ENCODE measurements around the gene SH3RF3. TPM values are rescaled to one million over a fixed set of nuclear protein-coding genes. Genes with fewer than 3 reads are reported as not detected.

Gene SH3RF3
- total RNA-seq, 1 experiment from 2014 or later: 1.0 TPM

- H3K9me3 Mint-ChIP-seq: no peaks in the 10 kb centered on the region
- H3K4me1 Mint-ChIP-seq: no peaks in the 10 kb centered on the region
- no peak for TF ChIP-seq TCF7 (CRISPR knock-in tag; IDR thresholded peaks at IDR 0.05; ENCODE audit: low read depth)
- TF ChIP-seq, protein P1, sequence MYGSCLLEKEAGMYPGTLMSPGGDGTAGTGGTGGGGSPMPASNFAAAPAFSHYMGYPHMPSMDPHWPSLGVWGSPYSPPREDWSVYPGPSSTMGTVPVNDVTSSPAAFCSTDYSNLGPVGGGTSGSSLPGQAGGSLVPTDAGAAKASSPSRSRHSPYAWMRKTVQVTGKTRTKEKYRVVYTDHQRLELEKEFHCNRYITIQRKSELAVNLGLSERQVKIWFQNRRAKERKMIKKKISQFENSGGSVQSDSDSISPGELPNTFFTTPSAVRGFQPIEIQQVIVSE (CRISPR knock-in tag; IDR thresholded peaks at IDR 0.05; ENCODE audit: borderline replicate concordance): no peak
- TF ChIP-seq NFATC4 (CRISPR knock-in tag; IDR thresholded peaks at IDR 0.05): no peak
- TF ChIP-seq ZNF317 (CRISPR knock-in tag; IDR thresholded peaks at IDR 0.05; ENCODE audit: borderline replicate concordance, low read depth): no peak
- no peak for TF ChIP-seq ETV6 (CRISPR knock-in tag; IDR thresholded peaks at IDR 0.05)
- no peak for TF ChIP-seq GABPB1 (CRISPR knock-in tag; IDR thresholded peaks at IDR 0.05)
- TF ChIP-seq, protein P2, sequence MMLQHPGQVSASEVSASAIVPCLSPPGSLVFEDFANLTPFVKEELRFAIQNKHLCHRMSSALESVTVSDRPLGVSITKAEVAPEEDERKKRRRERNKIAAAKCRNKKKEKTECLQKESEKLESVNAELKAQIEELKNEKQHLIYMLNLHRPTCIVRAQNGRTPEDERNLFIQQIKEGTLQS (CRISPR knock-in tag; conservative IDR thresholded peaks at IDR 0.05): no peak
- TF ChIP-seq, protein P3, sequence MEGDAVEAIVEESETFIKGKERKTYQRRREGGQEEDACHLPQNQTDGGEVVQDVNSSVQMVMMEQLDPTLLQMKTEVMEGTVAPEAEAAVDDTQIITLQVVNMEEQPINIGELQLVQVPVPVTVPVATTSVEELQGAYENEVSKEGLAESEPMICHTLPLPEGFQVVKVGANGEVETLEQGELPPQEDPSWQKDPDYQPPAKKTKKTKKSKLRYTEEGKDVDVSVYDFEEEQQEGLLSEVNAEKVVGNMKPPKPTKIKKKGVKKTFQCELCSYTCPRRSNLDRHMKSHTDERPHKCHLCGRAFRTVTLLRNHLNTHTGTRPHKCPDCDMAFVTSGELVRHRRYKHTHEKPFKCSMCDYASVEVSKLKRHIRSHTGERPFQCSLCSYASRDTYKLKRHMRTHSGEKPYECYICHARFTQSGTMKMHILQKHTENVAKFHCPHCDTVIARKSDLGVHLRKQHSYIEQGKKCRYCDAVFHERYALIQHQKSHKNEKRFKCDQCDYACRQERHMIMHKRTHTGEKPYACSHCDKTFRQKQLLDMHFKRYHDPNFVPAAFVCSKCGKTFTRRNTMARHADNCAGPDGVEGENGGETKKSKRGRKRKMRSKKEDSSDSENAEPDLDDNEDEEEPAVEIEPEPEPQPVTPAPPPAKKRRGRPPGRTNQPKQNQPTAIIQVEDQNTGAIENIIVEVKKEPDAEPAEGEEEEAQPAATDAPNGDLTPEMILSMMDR (IDR thresholded peaks at IDR 0.05): no peak
- no peak for TF ChIP-seq TP53 (CRISPR knock-in tag; IDR thresholded peaks at IDR 0.05)
- TF ChIP-seq, protein P4, sequence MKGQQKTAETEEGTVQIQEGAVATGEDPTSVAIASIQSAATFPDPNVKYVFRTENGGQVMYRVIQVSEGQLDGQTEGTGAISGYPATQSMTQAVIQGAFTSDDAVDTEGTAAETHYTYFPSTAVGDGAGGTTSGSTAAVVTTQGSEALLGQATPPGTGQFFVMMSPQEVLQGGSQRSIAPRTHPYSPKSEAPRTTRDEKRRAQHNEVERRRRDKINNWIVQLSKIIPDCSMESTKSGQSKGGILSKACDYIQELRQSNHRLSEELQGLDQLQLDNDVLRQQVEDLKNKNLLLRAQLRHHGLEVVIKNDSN (CRISPR knock-in tag; IDR thresholded peaks at IDR 0.05): no peak
- TF ChIP-seq ZNF512 (CRISPR knock-in tag; IDR thresholded peaks at IDR 0.05; ENCODE audit: borderline replicate concordance): no peak
- TF ChIP-seq, protein P5, sequence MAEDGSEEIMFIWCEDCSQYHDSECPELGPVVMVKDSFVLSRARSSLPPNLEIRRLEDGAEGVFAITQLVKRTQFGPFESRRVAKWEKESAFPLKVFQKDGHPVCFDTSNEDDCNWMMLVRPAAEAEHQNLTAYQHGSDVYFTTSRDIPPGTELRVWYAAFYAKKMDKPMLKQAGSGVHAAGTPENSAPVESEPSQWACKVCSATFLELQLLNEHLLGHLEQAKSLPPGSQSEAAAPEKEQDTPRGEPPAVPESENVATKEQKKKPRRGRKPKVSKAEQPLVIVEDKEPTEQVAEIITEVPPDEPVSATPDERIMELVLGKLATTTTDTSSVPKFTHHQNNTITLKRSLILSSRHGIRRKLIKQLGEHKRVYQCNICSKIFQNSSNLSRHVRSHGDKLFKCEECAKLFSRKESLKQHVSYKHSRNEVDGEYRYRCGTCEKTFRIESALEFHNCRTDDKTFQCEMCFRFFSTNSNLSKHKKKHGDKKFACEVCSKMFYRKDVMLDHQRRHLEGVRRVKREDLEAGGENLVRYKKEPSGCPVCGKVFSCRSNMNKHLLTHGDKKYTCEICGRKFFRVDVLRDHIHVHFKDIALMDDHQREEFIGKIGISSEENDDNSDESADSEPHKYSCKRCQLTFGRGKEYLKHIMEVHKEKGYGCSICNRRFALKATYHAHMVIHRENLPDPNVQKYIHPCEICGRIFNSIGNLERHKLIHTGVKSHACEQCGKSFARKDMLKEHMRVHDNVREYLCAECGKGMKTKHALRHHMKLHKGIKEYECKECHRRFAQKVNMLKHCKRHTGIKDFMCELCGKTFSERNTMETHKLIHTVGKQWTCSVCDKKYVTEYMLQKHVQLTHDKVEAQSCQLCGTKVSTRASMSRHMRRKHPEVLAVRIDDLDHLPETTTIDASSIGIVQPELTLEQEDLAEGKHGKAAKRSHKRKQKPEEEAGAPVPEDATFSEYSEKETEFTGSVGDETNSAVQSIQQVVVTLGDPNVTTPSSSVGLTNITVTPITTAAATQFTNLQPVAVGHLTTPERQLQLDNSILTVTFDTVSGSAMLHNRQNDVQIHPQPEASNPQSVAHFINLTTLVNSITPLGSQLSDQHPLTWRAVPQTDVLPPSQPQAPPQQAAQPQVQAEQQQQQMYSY (CRISPR knock-in tag; IDR thresholded peaks at IDR 0.05): no peak
- ChIA-PET CTCF (interaction anchor here (0.7 kb wide), 1 partner anchor 285 kb away, joined by 3 read pairs; no protein-coding TSS in a partner anchor), POLR2A (no interaction called here)
- H3K36me3 Mint-ChIP-seq: no peaks in the 10 kb centered on the region
- ATAC-seq (no peak), DNase-seq (ENCODE audit: low spot score) (no peak)
- no peaks in the 10 kb centered on the region for H3K27me3 Mint-ChIP-seq (ENCODE audit: low read depth)
- no peak overlapping the region for H3K4me3 Mint-ChIP-seq
- H3K27ac Mint-ChIP-seq: no peak overlapping the region; the same call in 1 of the 2 replicates
These were observed 58.9 kb downstream of the SH3RF3 start for GRCh38 chr2:109187711-109188495.

DNA sequence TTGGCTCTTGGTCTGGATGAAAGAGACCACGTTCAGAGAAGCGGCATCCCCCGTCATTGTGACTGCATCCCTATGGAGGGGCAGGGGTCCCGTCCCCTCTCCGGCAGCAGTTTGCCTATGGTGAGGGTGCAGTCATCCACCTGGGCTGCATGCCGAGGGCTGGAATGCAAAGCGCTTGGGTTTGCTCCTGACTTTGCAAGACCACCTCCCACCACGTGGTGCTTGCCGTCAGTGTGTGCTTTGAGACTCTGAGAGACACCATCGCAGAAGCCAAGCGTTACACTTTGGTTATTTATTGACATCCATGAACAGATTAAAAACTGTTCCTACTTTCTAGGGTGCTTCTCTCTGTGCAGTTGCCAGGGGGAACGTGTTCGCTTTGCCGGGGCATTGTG, 59.5 kb downstream of the SH3RF3 start:
- DNase-seq (ENCODE audit: low spot score): no peak
- ChIA-PET POLR2A (no interaction called here), CTCF (no interaction called here)
- Mint-ChIP-seq H3K4me3 (no peak overlapping the region), H3K27me3 (ENCODE audit: low read depth) (no peaks in the 10 kb centered on the region), H3K9me3 (no peaks in the 10 kb centered on the region), H3K36me3 (no peaks in the 10 kb centered on the region), H3K4me1 (no peaks in the 10 kb centered on the region), H3K27ac (no peak overlapping the region)
- ATAC-seq: peak; percentile 60
- TF ChIP-seq, protein P2 (CRISPR knock-in tag; conservative IDR thresholded peaks at IDR 0.05): no peak
- TF ChIP-seq, protein P3 (IDR thresholded peaks at IDR 0.05): no peak
- TF ChIP-seq GABPB1 (CRISPR knock-in tag; IDR thresholded peaks at IDR 0.05): no peak

Measured in WTC11 (cell line).